Activated T-cell treated with anti-CD3 and anti-CD28 coated beads, Interleukin-2, amount 50 U/mL, for 72 hours (primary cell): Measurements from ENCODE around the gene LAMP5. TPM values are rescaled to one million over a fixed set of nuclear protein-coding genes. Genes with fewer than 3 reads are reported as not detected.

Experiments
- ATAC-seq, 2 donors: fragments of 150-1000 bp; cut with Tn5 transposase; replicated peaks in 1 of 2; 2 replicates each; pipeline ENCODE4 v1.10.0; 2021; ENCODE audit warnings: moderate library complexity in 2 of 2, mild to moderate bottlenecking in 1 of 2
- DNase-seq, 2 donors: peaks; one replicate each; pipeline ENCODE4 v3.0.0; 2021 to 2022; ENCODE audit warnings: mixed read lengths in 1 of 2
- H3K27ac Mint-ChIP-seq: one replicate; pipeline ENCODE4 v1.8.0; 2022; ENCODE audit warnings: mild to moderate bottlenecking, moderate library complexity, mixed read lengths
- H3K27me3 Mint-ChIP-seq: one replicate; pipeline ENCODE4 v1.8.0; 2022; ENCODE audit warnings: low read depth, mixed read lengths
- H3K36me3 Mint-ChIP-seq, 2 donors: one replicate each; pipeline ENCODE4 v1.8.0; 2022; ENCODE audit warnings: mixed read lengths in 2 of 2, mild to moderate bottlenecking in 1 of 2; ENCODE audit not compliant: insufficient read depth in 2 of 2
- H3K4me1 Mint-ChIP-seq: one replicate; pipeline ENCODE4 v1.8.0; 2022; ENCODE audit warnings: low read depth, mixed read lengths
- H3K4me3 Mint-ChIP-seq, 2 donors: one replicate each; pipeline ENCODE4 v1.8.0; 2022; ENCODE audit warnings: mild to moderate bottlenecking in 2 of 2, mixed read lengths in 2 of 2, moderate library complexity in 2 of 2
- H3K9me3 Mint-ChIP-seq, 2 donors: one replicate each; pipeline ENCODE4 v1.8.0; 2022; ENCODE audit warnings: mixed read lengths in 2 of 2
- total RNA-seq, 2 donors: library from RNA; stranded (reverse); gene quantifications; one replicate each; pipeline ENCODE4 v1.2.3, GENCODE V29; 2022

LAMP5 gene
- total RNA-seq, 2 donors from 2014 or later = not detected

DNA sequence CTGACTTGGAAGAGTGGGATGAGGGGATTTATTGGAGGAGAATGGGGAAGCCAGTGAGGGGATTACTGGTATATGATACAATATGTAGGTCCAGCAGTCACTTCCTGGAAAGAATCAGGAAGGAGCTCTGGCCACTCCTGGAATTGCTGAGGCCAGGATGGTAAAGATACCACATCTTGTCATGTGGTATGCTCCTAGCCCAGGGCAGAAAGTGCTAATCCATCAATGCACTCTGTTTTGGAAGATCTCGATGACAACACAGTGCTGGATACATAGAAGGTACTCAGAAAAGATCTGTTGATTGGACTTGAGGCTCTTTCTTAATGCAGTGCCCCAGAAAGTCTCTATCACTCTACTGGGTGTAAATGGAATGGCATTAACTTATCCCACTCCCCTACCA, 52.6 kb downstream of the LAMP5 start:
- no peak for DNase-seq
- no peaks in the 10 kb centered on the region for H3K4me1 Mint-ChIP-seq
- peaks cover 2 to 5% of the 10 kb centered on the region in 2 donors for H3K9me3 Mint-ChIP-seq
- no peaks in the 10 kb centered on the region for H3K36me3 Mint-ChIP-seq
- H3K27me3 Mint-ChIP-seq = no peaks in the 10 kb centered on the region
- ATAC-seq = no peak
- no peak overlapping the region for H3K27ac Mint-ChIP-seq
- no peak overlapping the region for H3K4me3 Mint-ChIP-seq

DNA sequence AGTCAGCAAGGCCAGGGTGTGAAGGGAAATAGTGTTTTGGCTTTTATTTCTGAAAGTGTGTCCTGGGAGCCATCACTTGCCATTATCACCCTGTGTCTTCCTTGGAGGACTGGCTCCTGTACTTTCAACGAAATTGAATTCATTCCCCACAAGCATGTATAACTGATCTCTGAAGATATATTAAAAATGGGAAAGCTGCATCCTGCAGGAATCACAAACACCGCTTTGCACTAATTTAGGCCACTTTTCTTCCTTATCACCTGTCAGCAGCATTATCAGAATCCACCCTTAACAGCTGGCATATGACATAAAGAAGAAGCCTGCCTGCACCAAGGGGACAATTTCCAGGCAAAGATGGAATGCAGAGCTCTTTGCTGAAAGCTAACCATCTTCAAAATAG, 56.2 kb downstream of the LAMP5 start:
- H3K4me1 Mint-ChIP-seq = no peaks in the 10 kb centered on the region
- no peaks in the 10 kb centered on the region for H3K36me3 Mint-ChIP-seq
- no peak overlapping the region for H3K27ac Mint-ChIP-seq
- H3K4me3 Mint-ChIP-seq = no peak overlapping the region
- H3K9me3 Mint-ChIP-seq = peaks cover 2 to 5% of the 10 kb centered on the region in 2 donors
- DNase-seq (no peak), ATAC-seq (no peak)
- peaks cover 6% of the 10 kb centered on the region for H3K27me3 Mint-ChIP-seq

DNA sequence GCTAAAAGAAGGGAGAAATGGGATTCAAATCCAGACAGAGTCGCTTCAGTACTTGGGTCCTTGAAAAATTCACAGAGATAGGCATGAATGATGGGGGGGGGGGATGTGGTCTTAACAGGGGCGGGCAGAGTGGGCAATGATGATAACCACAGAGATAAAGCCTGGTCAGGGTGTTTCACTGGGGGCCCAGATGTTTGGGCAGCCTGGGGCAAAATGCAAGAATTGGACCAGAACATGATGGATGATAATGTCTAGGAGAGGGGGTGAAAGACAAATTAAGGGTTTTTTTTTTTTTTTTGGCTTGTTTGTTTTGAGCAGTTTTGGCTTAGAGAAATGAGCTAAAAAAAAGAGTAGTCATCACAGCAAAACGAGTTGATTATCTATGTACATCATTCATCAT, 57.4 kb downstream of the LAMP5 start:
- H3K4me3 Mint-ChIP-seq = no peak overlapping the region
- no peak overlapping the region for H3K27ac Mint-ChIP-seq
- H3K27me3 Mint-ChIP-seq = peaks cover 6% of the 10 kb centered on the region
- H3K36me3 Mint-ChIP-seq = no peaks in the 10 kb centered on the region
- no peaks in the 10 kb centered on the region for H3K4me1 Mint-ChIP-seq
- DNase-seq (no peak), ATAC-seq (no peak)
- H3K9me3 Mint-ChIP-seq = peaks cover 2 to 4% of the 10 kb centered on the region in 2 donors

DNA sequence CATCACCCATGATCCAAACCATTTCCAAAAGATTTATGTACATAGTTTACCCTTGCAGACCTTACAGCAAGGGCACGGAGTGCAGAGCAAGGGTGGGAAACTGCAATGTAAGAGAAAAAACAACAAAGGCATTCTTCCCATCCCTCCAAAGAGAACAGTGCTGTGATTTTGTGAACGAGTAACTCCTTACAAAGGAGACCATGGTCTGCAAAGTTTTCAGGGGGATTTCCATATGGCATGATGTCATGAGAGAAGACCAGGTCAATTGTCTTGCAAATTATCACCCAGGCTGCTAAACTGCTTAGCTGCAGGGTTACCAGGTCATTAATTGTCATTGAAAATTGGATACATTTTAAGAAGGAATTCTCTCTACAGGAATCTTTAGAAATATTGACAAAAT, 58.3 kb downstream of the LAMP5 start:
- Mint-ChIP-seq H3K27me3 (peaks cover 6% of the 10 kb centered on the region), H3K9me3 (peaks cover 2 to 4% of the 10 kb centered on the region in 2 donors), H3K27ac (no peak overlapping the region), H3K36me3 (no peaks in the 10 kb centered on the region), H3K4me1 (no peaks in the 10 kb centered on the region), H3K4me3 (no peak overlapping the region)
- ATAC-seq (no peak), DNase-seq (no peak)

DNA sequence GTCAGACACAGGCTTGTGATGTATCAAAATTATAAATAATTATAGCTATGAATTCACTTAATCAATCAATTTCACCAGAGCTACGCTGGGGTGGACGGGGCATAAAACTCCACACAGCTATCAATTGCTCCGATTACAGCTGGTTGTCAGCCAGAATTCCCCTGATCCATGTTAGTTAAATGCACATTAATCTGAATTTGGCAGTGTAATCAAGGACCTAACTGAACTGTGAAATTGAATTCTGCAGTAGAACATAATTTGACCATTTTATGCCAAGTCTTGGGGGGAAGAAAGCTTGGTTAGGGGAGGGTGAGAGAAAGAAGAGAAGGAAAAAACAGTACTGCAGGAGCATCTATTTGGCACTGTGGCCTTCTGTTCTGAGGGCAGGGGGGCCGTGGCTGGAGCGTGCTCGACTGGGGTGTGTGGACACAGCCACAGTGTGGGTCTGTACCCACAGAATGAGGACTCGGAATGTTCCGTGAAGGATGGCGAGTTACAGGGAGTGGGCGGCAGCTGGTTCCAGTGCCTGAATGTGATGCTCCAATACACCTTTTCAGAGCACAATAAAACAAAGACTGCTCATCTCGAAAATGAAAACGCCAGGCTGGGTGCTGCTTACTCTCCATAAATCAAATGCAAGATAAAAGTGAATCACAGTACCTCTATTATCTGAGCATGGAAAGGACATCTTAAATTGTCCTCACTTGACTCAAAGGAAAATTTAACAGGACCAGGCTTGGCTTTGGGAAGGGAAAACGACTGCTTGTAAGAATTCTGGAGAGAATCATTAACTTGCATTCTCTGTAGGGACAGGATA, 59.2 kb downstream of the LAMP5 start:
- Mint-ChIP-seq H3K9me3 (peaks cover 2 to 4% of the 10 kb centered on the region in 2 donors), H3K4me3 (no peak overlapping the region), H3K36me3 (no peaks in the 10 kb centered on the region), H3K27me3 (peaks cover 6% of the 10 kb centered on the region), H3K27ac (no peak overlapping the region), H3K4me1 (no peaks in the 10 kb centered on the region)
- DNase-seq (no peak), ATAC-seq (no peak)

DNA sequence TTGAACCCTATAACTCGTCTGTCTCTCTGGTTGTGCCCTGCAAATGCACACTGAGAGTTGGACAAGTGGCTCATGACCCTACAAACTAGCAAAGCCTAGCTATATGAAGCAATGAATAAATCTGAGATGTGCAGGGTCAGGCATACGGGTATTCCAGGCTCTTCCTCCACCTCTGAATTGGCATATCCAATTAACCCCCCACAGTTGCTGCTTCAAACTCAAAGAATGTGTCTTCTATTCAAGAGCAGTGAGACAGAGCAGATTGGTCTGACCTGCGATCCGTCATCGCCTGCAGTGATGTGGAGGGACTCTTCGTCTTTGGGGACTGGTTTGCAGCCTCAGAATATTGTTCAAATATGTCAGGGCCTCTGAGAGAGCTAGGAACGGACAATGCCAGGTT, 59.8 kb downstream of the LAMP5 start:
- no peaks in the 10 kb centered on the region for H3K4me1 Mint-ChIP-seq
- H3K4me3 Mint-ChIP-seq = no peak overlapping the region
- peaks cover 6% of the 10 kb centered on the region for H3K27me3 Mint-ChIP-seq
- DNase-seq (no peak), ATAC-seq (no peak)
- H3K9me3 Mint-ChIP-seq = peaks cover 2% of the 10 kb centered on the region in 2 donors
- H3K36me3 Mint-ChIP-seq = no peaks in the 10 kb centered on the region
- H3K27ac Mint-ChIP-seq = no peak overlapping the region

DNA sequence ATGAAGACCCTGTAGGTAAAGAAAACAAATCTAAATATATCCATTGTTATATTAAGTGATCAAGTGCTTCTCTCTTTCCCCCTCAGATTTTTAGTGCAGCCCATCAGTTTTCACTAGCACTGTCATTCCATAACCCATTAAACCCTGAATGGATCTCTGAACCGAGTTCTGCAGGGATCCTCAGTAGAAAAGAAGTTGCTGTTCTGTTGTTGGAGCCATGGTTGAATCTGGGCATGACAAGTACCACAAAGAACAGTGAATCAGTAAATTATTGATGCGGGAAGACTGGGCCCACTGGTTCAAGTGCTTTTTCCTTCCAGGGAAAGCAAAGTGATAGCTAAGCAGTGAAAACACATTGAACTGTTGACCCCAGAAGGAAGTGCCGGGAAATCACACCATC, 60.4 kb downstream of the LAMP5 start:
- Mint-ChIP-seq H3K9me3 (no peaks in the 10 kb centered on the region), H3K4me3 (no peak overlapping the region), H3K27me3 (peaks cover 6% of the 10 kb centered on the region), H3K4me1 (no peaks in the 10 kb centered on the region), H3K36me3 (no peaks in the 10 kb centered on the region), H3K27ac (no peak overlapping the region)
- ATAC-seq = no peak
- no peak for DNase-seq

DNA sequence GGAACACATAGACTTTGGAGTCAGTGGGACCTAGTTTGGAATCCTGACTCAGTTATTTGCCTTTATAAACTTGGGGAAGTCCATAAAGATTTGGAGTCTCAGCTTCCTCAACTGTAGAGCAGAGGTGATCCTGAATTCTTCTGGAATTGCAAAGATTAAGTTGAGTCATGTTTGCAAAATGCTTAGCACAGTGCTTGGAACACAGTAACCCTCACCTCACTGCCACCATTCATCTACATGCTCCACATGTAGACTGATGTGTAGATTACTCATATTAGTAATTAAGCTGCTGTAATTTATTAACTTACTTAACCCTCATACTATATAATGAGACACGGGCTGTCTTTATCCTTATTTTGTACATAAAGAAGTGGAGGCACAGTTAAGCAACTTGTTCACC, 61.4 kb downstream of the LAMP5 start:
- DNase-seq (no peak), ATAC-seq (no peak)
- no peaks in the 10 kb centered on the region for H3K9me3 Mint-ChIP-seq
- no peak overlapping the region for H3K27ac Mint-ChIP-seq
- H3K27me3 Mint-ChIP-seq = peaks cover 6% of the 10 kb centered on the region
- no peaks in the 10 kb centered on the region for H3K36me3 Mint-ChIP-seq
- H3K4me3 Mint-ChIP-seq = no peak overlapping the region
- no peaks in the 10 kb centered on the region for H3K4me1 Mint-ChIP-seq

DNA sequence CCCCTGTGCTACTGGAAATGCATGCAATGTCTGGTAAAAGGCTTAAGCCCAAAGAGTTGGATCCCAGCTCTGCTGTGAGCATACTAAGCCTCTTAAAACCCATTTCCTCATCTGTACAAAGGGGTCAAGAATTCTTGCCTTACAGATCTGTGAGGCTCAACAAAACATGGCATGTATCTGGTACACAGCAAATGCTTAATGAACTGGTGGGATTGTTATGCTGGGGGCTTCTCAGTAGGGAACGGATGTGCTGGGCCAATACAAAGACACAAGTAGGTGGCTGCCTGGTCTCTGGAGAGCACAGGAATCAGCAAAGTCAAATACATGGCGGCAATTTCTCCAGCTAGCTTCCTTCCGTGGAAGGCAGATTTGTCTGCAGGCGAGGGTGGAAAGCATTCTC, 62.3 kb downstream of the LAMP5 start:
- no peak for ATAC-seq
- no peak for DNase-seq
- no peaks in the 10 kb centered on the region for H3K9me3 Mint-ChIP-seq
- no peaks in the 10 kb centered on the region for H3K4me1 Mint-ChIP-seq
- H3K36me3 Mint-ChIP-seq = no peaks in the 10 kb centered on the region
- no peak overlapping the region for H3K4me3 Mint-ChIP-seq
- peaks cover 6% of the 10 kb centered on the region for H3K27me3 Mint-ChIP-seq
- H3K27ac Mint-ChIP-seq = no peak overlapping the region

DNA sequence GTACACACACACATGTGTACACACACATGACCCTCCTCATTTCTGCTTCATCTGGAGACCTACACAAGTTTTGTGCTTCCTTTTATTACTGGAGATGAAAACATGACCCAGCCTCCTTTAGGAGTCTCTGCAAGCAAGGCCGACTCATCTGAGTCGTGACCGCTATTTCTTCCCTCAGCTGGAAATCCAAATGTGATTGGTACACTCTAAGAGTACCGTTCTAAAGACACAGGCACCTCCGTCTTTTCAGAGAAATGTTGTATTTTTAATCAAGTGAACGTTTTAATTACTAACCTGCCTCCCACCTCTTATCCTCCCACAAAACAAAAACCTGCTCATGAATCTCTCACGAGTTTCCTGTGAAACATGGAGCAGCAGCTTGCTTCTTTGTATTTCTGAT, 63.0 kb downstream of the LAMP5 start:
- Mint-ChIP-seq H3K27ac (no peak overlapping the region), H3K9me3 (no peaks in the 10 kb centered on the region), H3K4me3 (no peak overlapping the region), H3K4me1 (no peaks in the 10 kb centered on the region), H3K27me3 (peaks cover 6% of the 10 kb centered on the region), H3K36me3 (no peaks in the 10 kb centered on the region)
- ATAC-seq = no peak
- DNase-seq = no peak

DNA sequence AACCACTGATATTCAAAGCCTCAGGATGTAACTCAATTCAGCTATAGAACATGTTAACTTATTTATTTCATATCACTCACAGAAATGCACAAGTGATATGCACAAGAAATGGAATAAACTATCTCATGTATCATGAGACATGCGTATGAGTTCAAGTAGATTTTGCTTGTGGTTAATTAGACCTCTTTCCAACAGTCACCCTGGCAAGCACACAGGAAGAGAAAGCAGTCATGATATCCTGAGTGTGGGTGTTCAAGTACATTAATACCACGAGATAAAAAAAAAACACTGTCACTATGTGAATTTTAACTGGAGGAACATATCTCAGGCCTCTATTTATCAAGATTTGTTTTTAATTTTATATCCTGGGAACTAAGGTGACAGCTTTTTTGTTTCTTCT, 64.2 kb downstream of the LAMP5 start:
- DNase-seq = no peak
- Mint-ChIP-seq H3K9me3 (no peaks in the 10 kb centered on the region), H3K36me3 (no peaks in the 10 kb centered on the region), H3K27me3 (peaks cover 6% of the 10 kb centered on the region), H3K4me1 (no peaks in the 10 kb centered on the region), H3K27ac (no peak overlapping the region), H3K4me3 (no peak overlapping the region)
- ATAC-seq = no peak
